ENCODE data around the gene RPL9. TPM values are rescaled to one million over a fixed set of nuclear protein-coding genes. Genes with fewer than 3 reads are reported as not detected.

Gene RPL9
- total and polyA plus RNA-seq, 2 donors (not counting 1 experiment from before 2014, with no cell fraction given) = 2,031 to 2,407 TPM

- TF ChIP-seq CTCF (IDR thresholded peaks at IDR 0.05) (no peak), EZH2 (IDR thresholded peaks at IDR 0.05; ENCODE audit: borderline replicate concordance, insufficient read depth, low read depth, low read length, poor library complexity, severe bottlenecking) (no peak)
- no peak overlapping the region for H3K27ac ChIP-seq (ENCODE audit: low read length in 2 of 2)
- H3K4me1 ChIP-seq (ENCODE audit: control insufficient read depth in 2 of 2, insufficient read depth in 2 of 2, low read length in 2 of 2) = no peaks in the 10 kb centered on the region
- H3K9me3 Mint-ChIP-seq (ENCODE audit: insufficient read depth) = no peaks in the 10 kb centered on the region
- ATAC-seq (ENCODE audit: low read depth) (no peak), DNase-seq (no peak)
- no peaks in the 10 kb centered on the region for H3K27me3 ChIP-seq (replicated peaks in 1 of 4; ENCODE audit: control extremely low read depth in 1 of 4, control insufficient read depth in 3 of 4, insufficient read depth in 4 of 4, low read length in 3 of 4)
- H3K79me2 ChIP-seq (ENCODE audit: control insufficient read depth, insufficient read depth, low read length) = no peaks in the 10 kb centered on the region
- no peak overlapping the region for H2AFZ ChIP-seq (ENCODE audit: insufficient read depth, low read depth, low read length, poor library complexity, severe bottlenecking)
- ChIA-PET CTCF (interaction anchor here (2.2 kb wide), 1 partner anchor 11 kb away, joined by 8 read pairs; no protein-coding TSS in a partner anchor), POLR2A (no interaction called here)
- intact Hi-C loops (cut with micrococcal nuclease) = no loop called here
- no peak overlapping the region for H3K4me2 ChIP-seq (replicated peaks; ENCODE audit: low read depth, low read length, poor library complexity, severe bottlenecking)
- peaks cover 0 to 18% (median 6%) of the 10 kb centered on the region in 3 donors for H3K9me3 ChIP-seq (ENCODE audit: control extremely low read depth in 1 of 3, control insufficient read depth in 2 of 3, insufficient read depth in 1 of 3, low read length in 2 of 3)
- no peak overlapping the region for H3K9ac ChIP-seq (ENCODE audit: low read length)
- H3K36me3 ChIP-seq (replicated peaks in 1 of 2; ENCODE audit: control extremely low read depth in 1 of 2, control insufficient read depth in 1 of 2, extremely low read depth in 1 of 2, insufficient read depth in 2 of 2, low read length in 1 of 2) = no peaks in the 10 kb centered on the region
- H4K20me1 ChIP-seq (ENCODE audit: control insufficient read depth, insufficient read depth, low read length, poor library complexity, severe bottlenecking) = no peaks in the 10 kb centered on the region
- 98% methylated on average over 27 of the region's 27 CpGs for WGBS (ENCODE audit: insufficient coverage)
- no peaks in the 10 kb centered on the region for H3K27me3 Mint-ChIP-seq
- H3K4me1 Mint-ChIP-seq = no peaks in the 10 kb centered on the region
- H3K4me3 Mint-ChIP-seq = no peak overlapping the region
- H3K4me3 ChIP-seq (ENCODE audit: control extremely low read depth in 1 of 5, extremely low read depth in 1 of 5, insufficient read depth in 1 of 5, low read depth in 2 of 5, low read length in 4 of 5) = no peak overlapping the region
- H3K27ac Mint-ChIP-seq = no peak overlapping the region
Observed at GRCh38 chr4:39480251-39480650, 21.5 kb upstream of the RPL9 start.

GRCh38 chr4:39476187-39476895, 17.6 kb upstream of the RPL9 start:
- Histone ChIP-seq H3K9me3 (ENCODE audit: control extremely low read depth in 1 of 3, control insufficient read depth in 2 of 3, insufficient read depth in 1 of 3, low read length in 2 of 3) (no peaks in the 10 kb centered on the region), H2AFZ (ENCODE audit: insufficient read depth, low read depth, low read length, poor library complexity, severe bottlenecking) (no peak overlapping the region), H3K4me1 (ENCODE audit: control insufficient read depth in 2 of 2, insufficient read depth in 2 of 2, low read length in 2 of 2) (no peaks in the 10 kb centered on the region), H3K9ac (ENCODE audit: low read length) (no peak overlapping the region), H3K27ac (ENCODE audit: low read length in 2 of 2) (no peak overlapping the region), H3K27me3 (replicated peaks in 1 of 4; ENCODE audit: control extremely low read depth in 1 of 4, control insufficient read depth in 3 of 4, insufficient read depth in 4 of 4, low read length in 3 of 4) (no peaks in the 10 kb centered on the region), H3K4me2 (replicated peaks; ENCODE audit: low read depth, low read length, poor library complexity, severe bottlenecking) (no peak overlapping the region), H3K36me3 (replicated peaks in 1 of 2; ENCODE audit: control extremely low read depth in 1 of 2, control insufficient read depth in 1 of 2, extremely low read depth in 1 of 2, insufficient read depth in 2 of 2, low read length in 1 of 2) (peaks cover 0 to 1% of the 10 kb centered on the region in 2 experiments), H3K4me3 (ENCODE audit: control extremely low read depth in 1 of 5, extremely low read depth in 1 of 5, insufficient read depth in 1 of 5, low read depth in 2 of 5, low read length in 4 of 5) (no peak overlapping the region), H4K20me1 (ENCODE audit: control insufficient read depth, insufficient read depth, low read length, poor library complexity, severe bottlenecking) (no peaks in the 10 kb centered on the region), H3K79me2 (ENCODE audit: control insufficient read depth, insufficient read depth, low read length) (no peaks in the 10 kb centered on the region)
- Mint-ChIP-seq H3K4me3 (no peak overlapping the region), H3K4me1 (no peaks in the 10 kb centered on the region), H3K27ac (no peak overlapping the region), H3K27me3 (no peaks in the 10 kb centered on the region), H3K9me3 (ENCODE audit: insufficient read depth) (no peaks in the 10 kb centered on the region)
- ATAC-seq (ENCODE audit: low read depth) (no peak), DNase-seq (no peak)
- 100% methylated on average over 2 of the region's 5 CpGs for WGBS (ENCODE audit: insufficient coverage)
- TF ChIP-seq EZH2 (IDR thresholded peaks at IDR 0.05; ENCODE audit: borderline replicate concordance, insufficient read depth, low read depth, low read length, poor library complexity, severe bottlenecking) = no peak
- TF ChIP-seq CTCF (IDR thresholded peaks at IDR 0.05) = no peak
- ChIA-PET POLR2A (no interaction called here), CTCF (interaction anchor here (1.1 kb wide), 1 partner anchor 171 kb away, joined by 3 read pairs; no protein-coding TSS in a partner anchor)
- intact Hi-C loops (cut with micrococcal nuclease) = no loop called here

Measured in B cell (primary cell).